Measurements from ENCODE around the gene XRCC4.

XRCC4 gene

GRCh38 chr5:83209963-83210362, 132.6 kb downstream of the XRCC4 start:
- H3K4me3 Mint-ChIP-seq = no peak overlapping the region
- no peak overlapping the region for H3K27ac Mint-ChIP-seq
- ATAC-seq (replicated peaks) (no peak), DNase-seq (no peak)
- no peaks in the 10 kb centered on the region for H3K9me3 Mint-ChIP-seq
- H3K4me1 Mint-ChIP-seq = no peaks in the 10 kb centered on the region
- H3K36me3 Mint-ChIP-seq = peaks cover 13 to 24% of the 10 kb centered on the region in 2 donors
- H3K27me3 Mint-ChIP-seq = no peaks in the 10 kb centered on the region

GRCh38 chr5:83219077-83219476, 141.7 kb downstream of the XRCC4 start:
- Mint-ChIP-seq H3K4me1 (no peaks in the 10 kb centered on the region), H3K9me3 (no peaks in the 10 kb centered on the region), H3K36me3 (peaks cover 4 to 7% of the 10 kb centered on the region in 2 donors), H3K27ac (no peak overlapping the region), H3K4me3 (no peak overlapping the region), H3K27me3 (no peaks in the 10 kb centered on the region)
- DNase-seq (no peak), ATAC-seq (replicated peaks) (no peak)

- Mint-ChIP-seq H3K27me3 (no peaks in the 10 kb centered on the region), H3K27ac (no peak overlapping the region), H3K4me3 (no peak overlapping the region), H3K4me1 (no peaks in the 10 kb centered on the region), H3K36me3 (peaks cover 4 to 7% of the 10 kb centered on the region in 2 donors), H3K9me3 (no peaks in the 10 kb centered on the region)
- ATAC-seq (replicated peaks) (no peak), DNase-seq (no peak)
Measured at GRCh38 chr5:83219495-83219894, 142.1 kb downstream of the XRCC4 start.

GRCh38 chr5:83220331-83220730, 143.0 kb downstream of the XRCC4 start:
- Mint-ChIP-seq H3K4me3 (no peak overlapping the region), H3K9me3 (no peaks in the 10 kb centered on the region), H3K4me1 (no peaks in the 10 kb centered on the region), H3K36me3 (peaks cover 4 to 7% of the 10 kb centered on the region in 2 donors), H3K27me3 (no peaks in the 10 kb centered on the region), H3K27ac (no peak overlapping the region)
- ATAC-seq (replicated peaks) (no peak), DNase-seq (no peak)

- Mint-ChIP-seq H3K9me3 (no peaks in the 10 kb centered on the region), H3K4me3 (no peak overlapping the region), H3K27ac (no peak overlapping the region), H3K36me3 (peaks cover 4 to 7% of the 10 kb centered on the region in 2 donors), H3K27me3 (no peaks in the 10 kb centered on the region), H3K4me1 (no peaks in the 10 kb centered on the region)
- DNase-seq = no peak
- no peak for ATAC-seq (replicated peaks)
Measured at GRCh38 chr5:83222906-83223305, 145.6 kb downstream of the XRCC4 start.

GRCh38 chr5:83227611-83228010, 150.3 kb downstream of the XRCC4 start:
- Mint-ChIP-seq H3K27ac (no peak overlapping the region), H3K9me3 (no peaks in the 10 kb centered on the region), H3K4me3 (no peak overlapping the region), H3K4me1 (no peaks in the 10 kb centered on the region), H3K27me3 (no peaks in the 10 kb centered on the region), H3K36me3 (peaks cover 4 to 8% of the 10 kb centered on the region in 2 donors)
- DNase-seq = no peak
- no peak for ATAC-seq (replicated peaks)

GRCh38 chr5:83230511-83230910, 153.2 kb downstream of the XRCC4 start:
- DNase-seq (no peak), ATAC-seq (replicated peaks) (no peak)
- Mint-ChIP-seq H3K36me3 (peaks cover 0 to 3% of the 10 kb centered on the region in 2 donors), H3K27me3 (no peaks in the 10 kb centered on the region), H3K27ac (no peak overlapping the region), H3K4me1 (no peaks in the 10 kb centered on the region), H3K4me3 (no peak overlapping the region), H3K9me3 (no peaks in the 10 kb centered on the region)

- Mint-ChIP-seq H3K36me3 (peaks cover 0 to 8% of the 10 kb centered on the region in 2 donors), H3K27ac (no peak overlapping the region), H3K4me1 (no peaks in the 10 kb centered on the region), H3K27me3 (no peaks in the 10 kb centered on the region), H3K9me3 (no peaks in the 10 kb centered on the region), H3K4me3 (no peak overlapping the region)
- DNase-seq (no peak), ATAC-seq (replicated peaks) (no peak)
Measured at GRCh38 chr5:83244516-83244915, 167.2 kb downstream of the XRCC4 start.

GRCh38 chr5:83245037-83245436, 167.7 kb downstream of the XRCC4 start:
- Mint-ChIP-seq H3K27ac (no peak overlapping the region), H3K9me3 (no peaks in the 10 kb centered on the region), H3K27me3 (no peaks in the 10 kb centered on the region), H3K36me3 (peaks cover 0 to 6% of the 10 kb centered on the region in 2 donors), H3K4me3 (no peak overlapping the region), H3K4me1 (no peaks in the 10 kb centered on the region)
- ATAC-seq (replicated peaks) = no peak
- DNase-seq = no peak

- H3K27ac Mint-ChIP-seq = no peak overlapping the region
- no peaks in the 10 kb centered on the region for H3K27me3 Mint-ChIP-seq
- DNase-seq (no peak), ATAC-seq (replicated peaks) (no peak)
- H3K4me3 Mint-ChIP-seq = no peak overlapping the region
- no peaks in the 10 kb centered on the region for H3K4me1 Mint-ChIP-seq
- H3K9me3 Mint-ChIP-seq = no peaks in the 10 kb centered on the region
- peaks cover 0 to 3% of the 10 kb centered on the region in 2 donors for H3K36me3 Mint-ChIP-seq
Measured at GRCh38 chr5:83246071-83246470, 168.7 kb downstream of the XRCC4 start.

GRCh38 chr5:83249156-83249555, 171.8 kb downstream of the XRCC4 start:
- Mint-ChIP-seq H3K9me3 (no peaks in the 10 kb centered on the region), H3K4me1 (no peaks in the 10 kb centered on the region), H3K27ac (no peak overlapping the region), H3K4me3 (no peak overlapping the region), H3K36me3 (peaks cover 0 to 2% of the 10 kb centered on the region in 2 donors), H3K27me3 (no peaks in the 10 kb centered on the region)
- DNase-seq = no peak
- ATAC-seq (replicated peaks) = no peak

GRCh38 chr5:83251849-83252248, 174.5 kb downstream of the XRCC4 start:
- H3K36me3 Mint-ChIP-seq = peaks cover 0 to 4% of the 10 kb centered on the region in 2 donors
- DNase-seq (no peak), ATAC-seq (replicated peaks) (no peak)
- no peaks in the 10 kb centered on the region for H3K27me3 Mint-ChIP-seq
- H3K4me3 Mint-ChIP-seq = no peak overlapping the region
- no peaks in the 10 kb centered on the region for H3K9me3 Mint-ChIP-seq
- no peaks in the 10 kb centered on the region for H3K4me1 Mint-ChIP-seq
- no peak overlapping the region for H3K27ac Mint-ChIP-seq

- ATAC-seq (replicated peaks) = no peak
- H3K4me1 Mint-ChIP-seq = no peaks in the 10 kb centered on the region
- no peak overlapping the region for H3K27ac Mint-ChIP-seq
- H3K36me3 Mint-ChIP-seq = peaks cover 0 to 7% of the 10 kb centered on the region in 2 donors
- no peak overlapping the region for H3K4me3 Mint-ChIP-seq
- H3K27me3 Mint-ChIP-seq = no peaks in the 10 kb centered on the region
- no peak for DNase-seq
- peaks cover 0 to 2% of the 10 kb centered on the region in 2 donors for H3K9me3 Mint-ChIP-seq
Measured at GRCh38 chr5:83253720-83254119, 176.4 kb downstream of the XRCC4 start.

GRCh38 chr5:83255268-83255667, 177.9 kb downstream of the XRCC4 start:
- Mint-ChIP-seq H3K27me3 (no peaks in the 10 kb centered on the region), H3K4me3 (no peak overlapping the region), H3K36me3 (peaks cover 0 to 7% of the 10 kb centered on the region in 2 donors), H3K9me3 (peaks cover 0 to 2% of the 10 kb centered on the region in 2 donors), H3K27ac (no peak overlapping the region), H3K4me1 (no peaks in the 10 kb centered on the region)
- DNase-seq (no peak), ATAC-seq (replicated peaks) (no peak)

GRCh38 chr5:83256091-83256780, 178.9 kb downstream of the XRCC4 start:
- Mint-ChIP-seq H3K27ac (no peak overlapping the region), H3K4me3 (no peak overlapping the region), H3K4me1 (no peaks in the 10 kb centered on the region), H3K36me3 (peaks cover 0 to 7% of the 10 kb centered on the region in 2 donors), H3K27me3 (no peaks in the 10 kb centered on the region), H3K9me3 (peaks cover 0 to 2% of the 10 kb centered on the region in 2 donors)
- DNase-seq = no peak
- no peak for ATAC-seq (replicated peaks)

All from stimulated activated naive B cell treated with anti-CD40 and anti-IgM and Interleukin-4, amounts not matched to agents 10 μg/mL and 1 μg/mL and 100 μg/mL, for 72 hours (primary cell).